GM12878 (cell line): ENCODE measurements around the gene GIMAP4. TPM values are rescaled to one million over a fixed set of nuclear protein-coding genes. Genes with fewer than 3 reads are reported as not detected.
A peak's percentile ranks its signal among the peaks of the same experiment; 100 is the strongest.

Experiments
- ATAC-seq: fragments of 200-7000 bp; cut with Tn5 transposase; 3 replicates; pipeline ENCODE4 v1.9.1; 2020; ENCODE audit warnings: mild to moderate bottlenecking, moderate library complexity
- BruUV-seq: library from RNA; stranded (reverse); fragments of 400-500 nt; replicated peaks from 2 replicates; lab custom pipeline; 2021; lab: Mats Ljungman, UMichigan
- CTCF ChIA-PET: fragments of 300-600 bp; sonication (Branson Sonifier 250); formaldehyde crosslinking; extraction: SDS; loops from one replicate; lab custom pipeline; 2021; ENCODE audit warnings: inconsistent platforms; lab: Yijun Ruan, JAX
- POLR2A ChIA-PET: fragments of 350-600 bp; formaldehyde crosslinking; extraction: SDS; loops from one replicate; lab custom pipeline; 2021; ENCODE audit warnings: inconsistent platforms; lab: Charles Lee
- RAD21 ChIA-PET: fragments of 300-600 bp; sonication (Branson Sonifier 250); formaldehyde crosslinking; loops from one replicate; lab custom pipeline; 2023; ENCODE audit warnings: antibody characterized with exemption; ENCODE audit not compliant: unreplicated experiment; lab: Charles Lee
- SMC1A ChIA-PET: fragments of 300-600 bp; sonication (Branson Sonifier 250); formaldehyde crosslinking; loops from one replicate; lab custom pipeline; 2023; ENCODE audit not compliant: unreplicated experiment, uncharacterized antibody; lab: Charles Lee
- DNase-seq: peaks from one replicate; pipeline ENCODE4 v3.0.0-alpha.2; 2011; ENCODE audit warnings: low read depth, low spot score
- FAIRE-seq: peaks from 3 replicates; lab custom pipeline; 2011; peaks lifted over from hg19 to GRCh38; lab: Jason Lieb, UNC
- H2AFZ ChIP-seq: 2 replicates; pipeline ENCODE4 v1.6.0; 2011; ENCODE audit warnings: low read depth, low read length, control low read depth; ENCODE audit not compliant: control insufficient read depth
- H3K27ac ChIP-seq: 2 replicates; pipeline ENCODE4 v1.5.1; 2011; ENCODE audit warnings: control low read depth; ENCODE audit not compliant: control insufficient read depth, insufficient read depth
- H3K27me3 ChIP-seq, 2 experiments: replicated peaks in 1 of 2; 2 replicates each; pipeline versions ENCODE4 v1.6.0 to v1.6.1; 2011; ENCODE audit warnings: low read length in 1 of 2; ENCODE audit not compliant: control insufficient read depth in 2 of 2, insufficient read depth in 2 of 2
- H3K36me3 ChIP-seq, 2 experiments: 2 replicates each; pipeline ENCODE4 v1.5.1; 2011; ENCODE audit warnings: low read length in 1 of 2; ENCODE audit not compliant: control insufficient read depth in 2 of 2, insufficient read depth in 2 of 2
- H3K4me1 ChIP-seq: 2 replicates; pipeline ENCODE4 v1.6.1; 2011; ENCODE audit warnings: mild to moderate bottlenecking, low read length, moderate library complexity, mixed read lengths; ENCODE audit not compliant: control insufficient read depth, insufficient read depth
- H3K4me2 ChIP-seq: 2 replicates; pipeline ENCODE4 v1.6.0; 2011; ENCODE audit warnings: control low read depth; ENCODE audit not compliant: control insufficient read depth, insufficient read depth
- H3K4me3 ChIP-seq: fragments of 200-600 bp; sonication (generic); 2 replicates; pipeline ENCODE4 v1.5.1; 2016
- H3K79me2 ChIP-seq: 2 replicates; pipeline ENCODE4 v1.6.0; 2011; ENCODE audit warnings: low read length; ENCODE audit not compliant: control insufficient read depth, insufficient read depth
- H3K9ac ChIP-seq: 2 replicates; pipeline ENCODE4 v1.8.0; 2011; ENCODE audit warnings: low read length, control low read depth, mixed read lengths; ENCODE audit not compliant: control insufficient read depth, insufficient read depth
- H3K9me3 ChIP-seq: replicated peaks from 3 replicates; pipeline ENCODE4 v1.5.1; 2011; ENCODE audit warnings: mild to moderate bottlenecking, low read length; ENCODE audit not compliant: control insufficient read depth, insufficient read depth
- H4K20me1 ChIP-seq: 2 replicates; pipeline ENCODE4 v1.6.0; 2011; ENCODE audit not compliant: control insufficient read depth, insufficient read depth
- IKZF1 ChIP-seq: fragments of 450-650 bp; conservative IDR thresholded peaks from 2 replicates; pipeline ENCODE4 v1.6.1; 2017; ENCODE audit warnings: antibody characterized with exemption, mild to moderate bottlenecking
- NFYB ChIP-seq: IDR thresholded peaks from 2 replicates; pipeline ENCODE4 v1.6.1; 2011; ENCODE audit warnings: low read depth, mild to moderate bottlenecking, low read length, improper control_type of control experiment, moderate library complexity; ENCODE audit not compliant: insufficient read depth
- POLR2A ChIP-seq: IDR thresholded peaks from 2 replicates; pipeline ENCODE4 v1.6.1; 2011; ENCODE audit warnings: low read depth, mild to moderate bottlenecking, low read length
- ZNF622 ChIP-seq: fragments of 450-650 bp; IDR thresholded peaks from 2 replicates; pipeline ENCODE4 v1.6.1; 2017; ENCODE audit warnings: mild to moderate bottlenecking, inconsistent platforms
- WGBS: methylation state at CpG from one replicate; pipeline ENCODE4 v1.1.6; 2016; ENCODE audit warnings: low lambda C conversion rate; ENCODE audit not compliant: insufficient replicate concordance, insufficient coverage; ENCODE audit errors: missing lambda C conversion rate; 5-methylcytosine and 5-hydroxymethylcytosine counted together
- in situ Hi-C: fragments of 300-500 bp; cut with MboI; formaldehyde crosslinking; loops from 9 replicates; pipeline ENCODE4 v1.14.3; 2018; ENCODE audit warnings: mixed read lengths
- intact Hi-C: fragments of 100-400 bp; cut with micrococcal nuclease; formaldehyde crosslinking; loops from one replicate; pipeline ENCODE4 v1.14.2; 2022; ENCODE audit not compliant: unreplicated experiment
- polyA plus RNA-seq, 11 experiments: library from polyadenylated mRNA; depleted of rRNA in 4 of 11; unstranded in 6 of 11; stranded (reverse) in 5 of 11; fragments of >200 nt; fragmentation: Nextera tagmentation in 4 of 11; fragmentation: Illumina TruSeq in 1 of 11; extraction: Ambion mirVana in 4 of 11; extraction: Trizol in 1 of 11; gene quantifications; 1 replicate in 1 of 11; 2 replicates in 10 of 11; pipeline versions ENCODE4 v1.2.1 to v1.2.3, GENCODE V29; 2011 to 2016; ENCODE audit warnings: inconsistent platforms in 2 of 11, missing spikeins in 2 of 11, low read depth in 1 of 11
- total RNA-seq, 4 experiments: library from RNA; depleted of rRNA in 3 of 4; stranded (reverse); fragments of >200 nt in 3 of 4; fragmentation: Illumina TruSeq in 1 of 4; extraction: Trizol in 1 of 4; gene quantifications; 2 replicates each; pipeline versions ENCODE4 v1.2.1 to v1.2.3, GENCODE V29; 2013 to 2021
- TF ChIP-seq, protein P1 (sequence below): fragments of 450-650 bp; formaldehyde crosslinking; IDR thresholded peaks from 2 replicates; pipeline ENCODE4 v1.5.0; 2022; ENCODE audit warnings: mild to moderate bottlenecking, missing genetic modification characterization
- TF ChIP-seq, protein P2 (sequence below): fragments of 450-650 bp; IDR thresholded peaks from 2 replicates; pipeline ENCODE4 v1.6.1; 2017; ENCODE audit warnings: mild to moderate bottlenecking, moderate library complexity
- TF ChIP-seq, protein P3 (sequence below): fragments of 450-650 bp; IDR thresholded peaks from 2 replicates; pipeline ENCODE4 v1.6.1; 2017; ENCODE audit warnings: mild to moderate bottlenecking, low read depth, inconsistent platforms; ENCODE audit not compliant: poor library complexity, severe bottlenecking
- TF ChIP-seq, protein P4 (sequence below): fragments of 450-650 bp; IDR thresholded peaks from 2 replicates; pipeline ENCODE4 v1.6.1; 2017; ENCODE audit warnings: antibody characterized with exemption, mild to moderate bottlenecking, moderate library complexity

The GIMAP4 gene
- total and polyA plus RNA-seq, 10 of the 15 experiments (the other 5 are each of a cell fraction or from before 2014, with no cell fraction given) = 0.06 to 1.5 (median 0.32) TPM; not detected in 1

DNA sequence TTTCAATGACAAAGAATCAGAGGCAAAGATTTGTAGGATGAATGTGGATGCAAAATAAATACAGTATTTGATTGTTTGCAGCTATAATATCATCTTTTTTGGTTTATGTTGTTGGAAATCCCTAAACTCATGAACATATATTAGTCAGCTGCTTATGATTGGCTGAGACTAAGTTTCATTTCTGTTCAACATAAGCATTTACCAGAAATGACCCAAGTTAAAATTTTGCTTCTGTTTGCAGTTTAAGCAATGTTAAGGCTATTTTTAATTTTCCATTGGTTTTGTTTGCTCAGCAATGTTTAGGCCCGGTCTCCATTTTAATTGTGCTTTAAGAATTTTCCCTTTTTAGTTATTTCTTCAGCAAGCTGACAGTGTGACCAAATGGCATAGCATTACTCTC lies 43.0 kb downstream of the GIMAP4 start:
- no peaks in the 10 kb centered on the region for H4K20me1 ChIP-seq
- ChIA-PET POLR2A (no interaction called here), SMC1A (interaction anchor here (0.9 kb wide), 1 partner anchor 75 kb away, joined by 3 read pairs; the partner anchor contains the start of gene GIMAP2), CTCF (no interaction called here), RAD21 (no interaction called here)
- intact Hi-C loops (no loop called here), in situ Hi-C loops (no loop called here)
- no peaks in the 10 kb centered on the region; the same call in 1 of the 2 replicates for H3K4me1 ChIP-seq
- ATAC-seq (no peak), DNase-seq (no peak), FAIRE-seq (no peak)
- H3K4me2 ChIP-seq = no peak overlapping the region
- no peak overlapping the region for H3K27ac ChIP-seq
- no peak overlapping the region for H3K9ac ChIP-seq
- TF ChIP-seq, protein P1, sequence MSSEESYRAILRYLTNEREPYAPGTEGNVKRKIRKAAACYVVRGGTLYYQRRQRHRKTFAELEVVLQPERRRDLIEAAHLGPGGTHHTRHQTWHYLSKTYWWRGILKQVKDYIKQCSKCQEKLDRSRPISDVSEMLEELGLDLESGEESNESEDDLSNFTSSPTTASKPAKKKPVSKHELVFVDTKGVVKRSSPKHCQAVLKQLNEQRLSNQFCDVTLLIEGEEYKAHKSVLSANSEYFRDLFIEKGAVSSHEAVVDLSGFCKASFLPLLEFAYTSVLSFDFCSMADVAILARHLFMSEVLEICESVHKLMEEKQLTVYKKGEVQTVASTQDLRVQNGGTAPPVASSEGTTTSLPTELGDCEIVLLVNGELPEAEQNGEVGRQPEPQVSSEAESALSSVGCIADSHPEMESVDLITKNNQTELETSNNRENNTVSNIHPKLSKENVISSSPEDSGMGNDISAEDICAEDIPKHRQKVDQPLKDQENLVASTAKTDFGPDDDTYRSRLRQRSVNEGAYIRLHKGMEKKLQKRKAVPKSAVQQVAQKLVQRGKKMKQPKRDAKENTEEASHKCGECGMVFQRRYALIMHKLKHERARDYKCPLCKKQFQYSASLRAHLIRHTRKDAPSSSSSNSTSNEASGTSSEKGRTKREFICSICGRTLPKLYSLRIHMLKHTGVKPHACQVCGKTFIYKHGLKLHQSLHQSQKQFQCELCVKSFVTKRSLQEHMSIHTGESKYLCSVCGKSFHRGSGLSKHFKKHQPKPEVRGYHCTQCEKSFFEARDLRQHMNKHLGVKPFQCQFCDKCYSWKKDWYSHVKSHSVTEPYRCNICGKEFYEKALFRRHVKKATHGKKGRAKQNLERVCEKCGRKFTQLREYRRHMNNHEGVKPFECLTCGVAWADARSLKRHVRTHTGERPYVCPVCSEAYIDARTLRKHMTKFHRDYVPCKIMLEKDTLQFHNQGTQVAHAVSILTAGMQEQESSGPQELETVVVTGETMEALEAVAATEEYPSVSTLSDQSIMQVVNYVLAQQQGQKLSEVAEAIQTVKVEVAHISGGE = no peak
- TF ChIP-seq, protein P2, sequence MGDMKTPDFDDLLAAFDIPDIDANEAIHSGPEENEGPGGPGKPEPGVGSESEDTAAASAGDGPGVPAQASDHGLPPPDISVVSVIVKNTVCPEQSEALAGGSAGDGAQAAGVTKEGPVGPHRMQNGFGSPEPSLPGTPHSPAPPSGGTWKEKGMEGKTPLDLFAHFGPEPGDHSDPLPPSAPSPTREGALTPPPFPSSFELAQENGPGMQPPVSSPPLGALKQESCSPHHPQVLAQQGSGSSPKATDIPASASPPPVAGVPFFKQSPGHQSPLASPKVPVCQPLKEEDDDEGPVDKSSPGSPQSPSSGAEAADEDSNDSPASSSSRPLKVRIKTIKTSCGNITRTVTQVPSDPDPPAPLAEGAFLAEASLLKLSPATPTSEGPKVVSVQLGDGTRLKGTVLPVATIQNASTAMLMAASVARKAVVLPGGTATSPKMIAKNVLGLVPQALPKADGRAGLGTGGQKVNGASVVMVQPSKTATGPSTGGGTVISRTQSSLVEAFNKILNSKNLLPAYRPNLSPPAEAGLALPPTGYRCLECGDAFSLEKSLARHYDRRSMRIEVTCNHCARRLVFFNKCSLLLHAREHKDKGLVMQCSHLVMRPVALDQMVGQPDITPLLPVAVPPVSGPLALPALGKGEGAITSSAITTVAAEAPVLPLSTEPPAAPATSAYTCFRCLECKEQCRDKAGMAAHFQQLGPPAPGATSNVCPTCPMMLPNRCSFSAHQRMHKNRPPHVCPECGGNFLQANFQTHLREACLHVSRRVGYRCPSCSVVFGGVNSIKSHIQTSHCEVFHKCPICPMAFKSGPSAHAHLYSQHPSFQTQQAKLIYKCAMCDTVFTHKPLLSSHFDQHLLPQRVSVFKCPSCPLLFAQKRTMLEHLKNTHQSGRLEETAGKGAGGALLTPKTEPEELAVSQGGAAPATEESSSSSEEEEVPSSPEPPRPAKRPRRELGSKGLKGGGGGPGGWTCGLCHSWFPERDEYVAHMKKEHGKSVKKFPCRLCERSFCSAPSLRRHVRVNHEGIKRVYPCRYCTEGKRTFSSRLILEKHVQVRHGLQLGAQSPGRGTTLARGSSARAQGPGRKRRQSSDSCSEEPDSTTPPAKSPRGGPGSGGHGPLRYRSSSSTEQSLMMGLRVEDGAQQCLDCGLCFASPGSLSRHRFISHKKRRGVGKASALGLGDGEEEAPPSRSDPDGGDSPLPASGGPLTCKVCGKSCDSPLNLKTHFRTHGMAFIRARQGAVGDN = no peak
- no peak for TF ChIP-seq ZNF622
- TF ChIP-seq POLR2A = no peak
- TF ChIP-seq, protein P3, sequence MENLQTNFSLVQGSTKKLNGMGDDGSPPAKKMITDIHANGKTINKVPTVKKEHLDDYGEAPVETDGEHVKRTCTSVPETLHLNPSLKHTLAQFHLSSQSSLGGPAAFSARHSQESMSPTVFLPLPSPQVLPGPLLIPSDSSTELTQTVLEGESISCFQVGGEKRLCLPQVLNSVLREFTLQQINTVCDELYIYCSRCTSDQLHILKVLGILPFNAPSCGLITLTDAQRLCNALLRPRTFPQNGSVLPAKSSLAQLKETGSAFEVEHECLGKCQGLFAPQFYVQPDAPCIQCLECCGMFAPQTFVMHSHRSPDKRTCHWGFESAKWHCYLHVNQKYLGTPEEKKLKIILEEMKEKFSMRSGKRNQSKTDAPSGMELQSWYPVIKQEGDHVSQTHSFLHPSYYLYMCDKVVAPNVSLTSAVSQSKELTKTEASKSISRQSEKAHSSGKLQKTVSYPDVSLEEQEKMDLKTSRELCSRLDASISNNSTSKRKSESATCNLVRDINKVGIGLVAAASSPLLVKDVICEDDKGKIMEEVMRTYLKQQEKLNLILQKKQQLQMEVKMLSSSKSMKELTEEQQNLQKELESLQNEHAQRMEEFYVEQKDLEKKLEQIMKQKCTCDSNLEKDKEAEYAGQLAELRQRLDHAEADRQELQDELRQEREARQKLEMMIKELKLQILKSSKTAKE = no peak
- TF ChIP-seq, protein P4, sequence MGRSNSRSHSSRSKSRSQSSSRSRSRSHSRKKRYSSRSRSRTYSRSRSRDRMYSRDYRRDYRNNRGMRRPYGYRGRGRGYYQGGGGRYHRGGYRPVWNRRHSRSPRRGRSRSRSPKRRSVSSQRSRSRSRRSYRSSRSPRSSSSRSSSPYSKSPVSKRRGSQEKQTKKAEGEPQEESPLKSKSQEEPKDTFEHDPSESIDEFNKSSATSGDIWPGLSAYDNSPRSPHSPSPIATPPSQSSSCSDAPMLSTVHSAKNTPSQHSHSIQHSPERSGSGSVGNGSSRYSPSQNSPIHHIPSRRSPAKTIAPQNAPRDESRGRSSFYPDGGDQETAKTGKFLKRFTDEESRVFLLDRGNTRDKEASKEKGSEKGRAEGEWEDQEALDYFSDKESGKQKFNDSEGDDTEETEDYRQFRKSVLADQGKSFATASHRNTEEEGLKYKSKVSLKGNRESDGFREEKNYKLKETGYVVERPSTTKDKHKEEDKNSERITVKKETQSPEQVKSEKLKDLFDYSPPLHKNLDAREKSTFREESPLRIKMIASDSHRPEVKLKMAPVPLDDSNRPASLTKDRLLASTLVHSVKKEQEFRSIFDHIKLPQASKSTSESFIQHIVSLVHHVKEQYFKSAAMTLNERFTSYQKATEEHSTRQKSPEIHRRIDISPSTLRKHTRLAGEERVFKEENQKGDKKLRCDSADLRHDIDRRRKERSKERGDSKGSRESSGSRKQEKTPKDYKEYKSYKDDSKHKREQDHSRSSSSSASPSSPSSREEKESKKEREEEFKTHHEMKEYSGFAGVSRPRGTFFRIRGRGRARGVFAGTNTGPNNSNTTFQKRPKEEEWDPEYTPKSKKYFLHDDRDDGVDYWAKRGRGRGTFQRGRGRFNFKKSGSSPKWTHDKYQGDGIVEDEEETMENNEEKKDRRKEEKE = no peak
- TF ChIP-seq NFYB = 0 out of 2 replicates have a peak, but pooled peaks have one; percentile 31
- TF ChIP-seq IKZF1 = no peak
- no peak overlapping the region for H2AFZ ChIP-seq
- H3K36me3 ChIP-seq = no peaks in the 10 kb centered on the region
- H3K79me2 ChIP-seq = no peaks in the 10 kb centered on the region
- H3K9me3 ChIP-seq = no peaks in the 10 kb centered on the region; the same call in 1 of the 3 replicates
- no peaks in the 10 kb centered on the region for H3K27me3 ChIP-seq
- WGBS = 0% methylated on average over 1 of the region's 1 CpG
- no peak overlapping the region for H3K4me3 ChIP-seq
- no TSS peak for BruUV-seq
